GM19468 (cell line): ENCODE data around the gene RAB44.
A peak's percentile ranks its signal among the peaks of the same experiment; 100 is the strongest.

Experiments
- ATAC-seq: cut with Tn5 transposase; IDR thresholded peaks from one replicate; pipeline ENCODE4 v1.9.1; 2021; ENCODE audit warnings: mild to moderate bottlenecking, moderate library complexity, moderate number of reproducible peaks; ENCODE audit not compliant: unreplicated experiment; ENCODE audit errors: extremely low read depth

The RAB44 gene

DNA sequence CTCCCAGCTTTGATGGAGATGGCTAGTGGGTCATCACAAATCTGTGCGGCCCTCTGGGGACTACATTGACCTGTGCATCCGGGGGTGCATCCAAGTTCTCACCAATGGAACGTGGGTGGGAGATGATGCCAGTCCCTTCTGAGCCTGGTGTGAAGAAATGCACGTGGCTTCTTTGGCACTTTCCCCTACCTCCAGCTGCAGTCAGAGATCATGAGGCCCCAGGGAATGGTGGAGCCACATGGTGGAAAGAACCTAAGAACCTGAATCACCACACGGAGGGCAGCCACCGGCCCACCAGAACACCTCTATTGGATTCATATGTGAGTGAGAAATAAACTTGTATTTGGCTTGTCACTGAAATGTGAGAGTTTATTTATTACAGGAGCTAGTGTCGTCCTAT lies 29.0 kb upstream of the RAB44 start:
- ATAC-seq = no peak

DNA sequence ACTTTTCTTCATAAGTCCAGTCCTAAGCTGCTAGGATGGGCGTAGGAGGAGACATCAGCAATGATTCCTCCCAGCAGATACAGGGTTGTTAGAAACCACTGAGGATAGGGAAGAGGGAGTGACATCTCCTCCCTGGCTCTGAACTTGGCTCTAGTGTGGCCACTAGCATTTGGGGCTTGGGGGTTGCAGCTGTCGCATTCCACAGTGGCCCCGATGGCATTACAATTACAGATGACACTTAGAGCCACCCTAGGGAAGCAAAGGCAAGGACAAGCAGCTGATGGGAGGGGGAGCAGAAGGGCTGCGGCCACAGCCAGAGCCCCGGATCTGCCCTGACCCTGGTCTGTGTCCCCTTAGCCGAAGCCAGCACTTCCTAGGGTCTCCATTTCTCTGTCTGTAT lies 28.6 kb upstream of the RAB44 start:
- no peak for ATAC-seq

DNA sequence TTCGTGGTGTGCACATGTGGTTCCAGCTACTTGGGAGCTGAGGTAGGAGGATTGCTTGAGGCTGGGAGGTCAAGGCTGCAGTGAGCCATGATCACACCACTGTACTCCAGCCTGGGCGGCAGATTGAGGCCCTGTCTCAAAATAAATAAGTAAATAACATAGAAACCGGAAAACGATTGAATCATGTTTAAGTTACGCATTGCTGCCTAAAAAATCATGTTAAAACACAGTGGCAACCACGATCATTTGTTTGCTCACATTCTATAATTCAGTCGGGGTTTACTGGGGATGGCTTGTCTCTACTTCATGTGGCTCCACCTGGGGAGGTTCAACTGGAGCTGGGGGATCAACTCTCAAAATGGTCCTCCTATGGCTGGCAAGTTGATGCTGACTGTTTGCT lies 27.4 kb upstream of the RAB44 start:
- ATAC-seq = no peak

DNA sequence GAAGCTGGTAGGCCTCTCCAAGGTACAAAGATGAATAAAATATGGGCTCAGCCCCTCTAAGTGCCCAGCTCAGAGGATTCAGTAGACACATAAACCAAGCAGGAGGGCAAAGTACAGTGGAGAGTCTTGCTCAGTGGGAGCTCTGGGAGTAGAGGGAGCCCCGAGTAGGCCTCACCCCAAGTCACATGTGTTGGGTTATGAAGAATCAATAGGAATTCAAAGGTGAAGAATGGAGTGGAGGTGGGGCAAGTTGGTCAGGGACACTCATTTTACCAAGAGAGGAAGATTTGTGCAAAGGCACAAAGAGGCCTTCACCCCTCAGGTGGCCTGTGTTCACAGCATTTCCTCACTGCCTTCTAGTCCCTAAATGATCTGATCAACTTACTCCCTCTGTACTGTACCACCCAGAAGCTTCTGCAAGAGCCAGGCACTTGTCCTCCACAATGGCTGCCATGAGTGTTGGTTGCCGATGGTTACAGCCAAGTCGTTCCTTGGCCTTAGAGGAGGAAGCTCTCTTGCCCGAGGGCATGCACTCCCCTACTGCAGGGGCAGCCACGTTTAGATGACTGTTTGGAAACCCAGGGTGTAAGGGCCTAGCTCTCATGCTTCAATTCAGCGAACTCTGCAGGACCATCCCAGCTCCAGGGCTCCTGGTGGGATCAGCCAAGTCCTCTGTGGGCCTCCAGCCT lies 25.8 kb upstream of the RAB44 start:
- ATAC-seq = no peak

DNA sequence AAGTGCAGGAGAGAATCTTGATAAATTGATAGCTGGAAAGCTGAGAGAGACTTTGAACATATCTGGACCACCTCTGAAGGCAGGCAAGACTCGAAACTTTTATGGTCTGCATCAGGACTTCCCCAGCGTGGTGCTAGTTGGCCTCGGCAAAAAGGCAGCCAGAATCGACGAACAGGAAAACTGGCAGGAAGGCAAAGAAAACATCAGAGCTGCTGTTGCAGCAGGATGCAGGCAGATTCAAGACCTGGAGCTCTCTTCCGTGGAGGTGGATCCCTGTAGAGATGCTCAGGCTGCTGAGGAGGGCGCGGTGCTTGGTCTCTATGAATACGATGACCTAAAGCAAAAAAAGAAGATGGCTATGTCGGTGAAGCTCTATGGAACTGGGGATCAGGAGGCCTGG lies 23.7 kb upstream of the RAB44 start:
- no peak for ATAC-seq

DNA sequence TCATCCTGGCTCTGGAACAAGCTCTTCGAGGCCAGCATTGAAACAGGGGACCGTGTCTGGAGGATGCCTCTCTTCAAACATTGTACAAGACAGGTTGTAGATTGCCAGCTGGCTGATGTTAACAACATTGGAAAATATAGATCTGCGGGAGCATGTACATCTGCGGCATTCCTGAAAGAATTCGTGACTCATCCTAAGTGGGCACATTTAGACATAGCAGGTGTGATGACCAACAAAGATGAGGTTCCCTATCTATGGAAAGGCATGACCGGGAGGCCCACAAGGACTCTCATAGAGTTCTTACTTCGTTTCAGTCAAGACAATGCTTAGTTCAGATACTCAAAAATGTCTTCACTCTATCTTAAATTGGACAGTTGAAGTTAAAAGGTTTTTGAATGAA lies 22.7 kb upstream of the RAB44 start:
- ATAC-seq = no peak

DNA sequence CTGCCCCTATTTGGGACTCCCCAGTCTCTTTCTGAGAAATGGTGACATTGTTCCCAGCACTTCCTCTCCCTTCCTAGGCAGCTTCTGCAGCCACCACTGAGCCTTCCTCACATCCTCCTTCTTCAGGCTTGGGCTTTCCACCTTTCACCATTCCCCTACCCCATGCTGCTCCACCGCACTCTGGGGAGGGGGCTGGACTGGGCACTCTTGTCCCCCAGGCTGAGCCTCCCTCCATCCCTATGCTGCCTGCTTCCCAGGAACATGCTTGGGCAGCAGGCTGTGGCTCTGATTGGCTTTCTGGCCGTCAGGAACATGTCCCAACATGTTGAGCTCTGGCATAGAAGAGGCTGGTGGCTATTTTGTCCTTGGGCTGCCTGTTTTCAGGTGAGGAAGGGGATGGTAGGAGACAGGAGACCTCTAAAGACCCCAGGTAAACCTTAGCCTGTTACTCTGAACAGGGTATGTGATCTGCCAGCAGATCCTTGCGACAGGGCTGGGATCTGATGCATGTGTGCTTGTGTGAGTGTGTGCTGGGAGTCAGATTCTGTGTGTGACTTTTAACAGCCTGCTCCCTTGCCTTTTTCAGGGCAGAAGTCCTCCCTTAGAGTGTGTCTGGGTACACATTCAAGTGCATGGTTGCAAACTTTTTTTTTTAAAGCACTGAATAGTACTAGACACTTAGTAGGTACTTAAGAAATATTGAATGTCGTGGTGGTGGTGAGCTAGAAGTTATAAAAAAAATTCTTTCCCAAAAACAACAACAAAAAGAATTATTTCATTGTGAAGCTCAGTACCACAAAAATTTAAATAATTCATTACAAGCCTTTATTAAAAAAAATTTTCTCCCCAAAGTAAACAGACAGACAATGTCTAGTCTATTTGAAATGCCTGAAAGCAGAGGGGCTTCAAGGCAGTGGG lies 21.2 kb upstream of the RAB44 start:
- no peak for ATAC-seq

DNA sequence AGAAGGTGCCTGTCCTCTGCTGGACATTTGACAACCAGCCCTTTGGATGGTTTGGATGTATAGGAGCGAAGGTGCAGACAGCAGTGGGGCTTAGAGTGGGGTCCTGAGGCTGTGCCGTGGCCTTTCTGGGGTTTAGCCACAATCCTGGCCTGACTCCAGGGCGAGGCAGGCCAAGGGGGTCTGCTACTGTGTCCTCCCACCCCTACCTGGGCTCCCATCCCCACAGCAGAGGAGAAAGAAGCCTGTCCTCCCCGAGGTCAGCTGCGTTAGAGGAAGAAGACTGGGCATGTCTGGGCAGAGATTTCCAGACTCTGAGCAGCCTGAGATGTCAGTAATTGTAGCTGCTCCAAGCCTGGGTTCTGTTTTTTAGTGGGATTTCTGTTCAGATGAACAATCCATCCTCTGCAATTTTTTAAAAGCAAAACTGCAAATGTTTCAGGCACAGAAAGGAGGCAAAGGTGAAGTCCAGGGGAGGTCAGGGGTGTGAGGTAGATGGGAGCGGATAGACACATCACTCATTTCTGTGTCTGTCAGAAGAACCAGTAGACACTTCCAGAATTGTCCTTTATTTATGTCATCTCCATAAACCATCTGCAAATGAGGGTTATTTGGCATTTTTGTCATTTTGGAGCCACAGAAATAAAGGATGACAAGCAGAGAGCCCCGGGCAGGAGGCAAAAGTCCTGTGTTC lies 20.4 kb upstream of the RAB44 start:
- ATAC-seq = no peak

DNA sequence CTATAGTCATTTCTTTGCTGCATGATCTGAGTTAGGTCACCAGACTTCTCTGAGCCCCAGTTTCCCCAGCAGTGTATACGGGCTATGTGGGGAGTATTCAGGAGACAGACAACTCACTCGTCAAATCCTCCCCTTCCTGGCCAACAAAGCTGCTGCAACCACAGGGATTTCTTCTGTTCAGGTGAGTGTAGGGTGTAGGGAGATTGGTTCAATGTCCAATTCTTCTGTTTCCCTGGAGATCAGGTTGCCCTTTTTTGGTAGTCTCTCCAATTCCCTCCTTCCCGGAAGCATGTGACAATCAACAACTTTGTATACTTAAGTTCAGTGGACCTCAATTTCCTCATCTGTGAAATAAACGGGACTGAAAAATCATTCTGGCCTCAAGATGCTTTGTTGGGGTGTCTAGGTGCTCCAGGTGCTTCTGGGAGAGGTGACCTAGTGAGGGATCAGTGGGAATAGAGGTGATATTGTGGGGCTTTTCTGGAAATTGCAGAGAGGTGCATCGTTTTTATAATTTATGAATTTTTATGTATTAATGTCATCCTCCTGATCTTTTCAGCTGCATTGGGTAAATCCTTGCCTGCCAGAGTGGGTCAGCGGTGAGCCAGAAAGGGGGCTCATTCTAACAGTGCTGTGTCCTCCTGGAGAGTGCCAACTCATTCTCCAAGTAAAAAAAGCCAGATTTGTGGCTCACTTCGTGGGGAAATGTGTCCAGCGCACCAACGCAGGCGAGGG lies 19.7 kb upstream of the RAB44 start:
- ATAC-seq = no peak

DNA sequence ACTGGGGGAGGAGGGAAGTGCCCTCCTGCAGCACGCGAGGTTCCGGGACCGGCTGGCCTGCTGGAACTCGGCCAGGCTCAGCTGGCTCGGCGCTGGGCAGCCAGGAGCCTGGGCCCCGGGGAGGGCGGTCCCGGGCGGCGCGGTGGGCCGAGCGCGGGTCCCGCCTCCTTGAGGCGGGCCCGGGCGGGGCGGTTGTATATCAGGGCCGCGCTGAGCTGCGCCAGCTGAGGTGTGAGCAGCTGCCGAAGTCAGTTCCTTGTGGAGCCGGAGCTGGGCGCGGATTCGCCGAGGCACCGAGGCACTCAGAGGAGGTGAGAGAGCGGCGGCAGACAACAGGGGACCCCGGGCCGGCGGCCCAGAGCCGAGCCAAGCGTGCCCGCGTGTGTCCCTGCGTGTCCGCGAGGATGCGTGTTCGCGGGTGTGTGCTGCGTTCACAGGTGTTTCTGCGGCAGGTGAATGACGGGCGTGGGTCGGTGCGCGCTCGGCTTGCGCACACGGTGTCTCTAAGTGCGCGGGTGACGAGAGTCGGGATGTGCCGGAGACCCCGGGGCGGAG lies 19.1 kb upstream of the RAB44 start, which contains the start of gene CDKN1A:
TSS of gene CDKN1A (plus strand) at position 227 of the 555 bp plus-strand sequence. CDS start 5,388 bp downstream, outside the sequence.
- ATAC-seq = peak; percentile 61

DNA sequence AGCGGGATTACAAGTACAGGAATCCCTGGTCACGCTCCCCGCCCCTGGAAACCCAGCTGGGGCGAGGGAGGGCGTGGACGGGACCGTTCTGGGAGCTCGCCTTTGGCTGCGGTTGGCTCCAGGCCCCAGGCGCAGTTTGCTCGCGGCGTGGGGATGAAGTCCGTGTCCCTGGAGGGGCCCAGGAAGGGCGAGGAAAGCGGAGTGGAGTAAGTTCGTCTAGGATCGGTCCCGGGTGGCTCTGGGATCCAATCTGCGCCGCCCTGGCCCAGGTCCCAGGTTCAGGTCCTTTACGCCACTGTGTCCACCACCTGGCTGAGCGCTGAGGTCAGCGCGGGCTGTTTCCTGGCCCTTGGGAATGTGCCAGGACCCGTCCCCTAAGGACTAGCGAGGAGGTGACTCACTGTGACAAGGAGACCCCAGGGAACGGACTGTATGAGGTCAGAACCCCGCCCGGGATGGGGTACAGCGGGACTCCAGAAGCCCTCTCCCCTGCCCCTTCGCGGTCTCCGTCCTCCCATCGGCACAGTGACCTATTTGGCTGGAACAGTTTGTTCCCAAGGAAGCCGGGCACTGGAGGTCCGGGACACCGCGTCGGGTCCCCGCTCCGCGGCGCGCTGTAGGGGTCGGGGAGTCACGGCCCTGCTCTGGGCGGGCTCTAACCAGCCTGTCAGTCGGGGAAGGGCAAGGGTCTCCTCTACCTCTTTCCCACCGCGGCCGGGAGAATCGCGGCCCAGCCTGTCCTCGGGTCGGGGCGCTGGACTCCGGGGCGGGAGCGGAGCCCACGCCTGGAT lies 18.4 kb upstream of the RAB44 start:
- no peak for ATAC-seq

DNA sequence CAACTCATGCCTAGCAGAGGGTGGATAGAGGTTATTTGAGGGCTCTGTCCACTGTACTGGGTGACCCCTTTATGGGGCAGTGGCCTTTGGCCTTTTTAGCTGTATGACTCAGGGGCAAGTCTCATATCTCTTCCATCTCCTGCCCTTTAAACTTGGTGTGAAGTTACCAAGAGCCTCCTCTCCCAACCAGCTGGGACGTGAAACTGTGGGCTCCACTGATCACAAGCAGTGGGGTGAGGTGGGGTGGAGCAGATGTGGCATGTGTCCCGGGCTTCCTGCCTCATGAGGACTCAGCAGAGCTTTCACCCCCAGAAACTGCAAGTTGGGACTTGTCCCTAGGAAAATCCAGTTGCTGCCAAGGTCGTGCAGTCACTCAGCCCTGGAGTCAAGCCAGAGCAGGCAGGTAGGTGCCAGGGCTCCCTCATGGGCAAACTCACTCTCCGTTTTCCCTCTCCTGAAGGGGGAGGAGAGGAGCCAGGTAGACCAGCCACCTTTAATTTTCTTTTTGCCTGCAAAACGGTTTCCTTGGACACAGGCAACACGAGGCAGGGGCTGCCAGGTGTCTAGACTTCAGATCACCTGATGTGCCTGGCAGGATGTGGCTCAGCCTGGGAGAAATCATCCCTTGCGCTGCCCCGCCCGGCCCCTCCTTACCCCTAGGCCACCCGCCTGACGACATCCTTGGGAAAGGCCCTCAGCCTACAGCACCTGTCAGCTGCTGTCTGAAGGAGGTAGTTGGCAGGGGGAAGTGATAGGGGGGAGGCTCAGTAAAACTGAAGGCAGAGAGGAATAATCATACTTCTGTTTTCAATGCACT lies 15.1 kb upstream of the RAB44 start:
- ATAC-seq = no peak

DNA sequence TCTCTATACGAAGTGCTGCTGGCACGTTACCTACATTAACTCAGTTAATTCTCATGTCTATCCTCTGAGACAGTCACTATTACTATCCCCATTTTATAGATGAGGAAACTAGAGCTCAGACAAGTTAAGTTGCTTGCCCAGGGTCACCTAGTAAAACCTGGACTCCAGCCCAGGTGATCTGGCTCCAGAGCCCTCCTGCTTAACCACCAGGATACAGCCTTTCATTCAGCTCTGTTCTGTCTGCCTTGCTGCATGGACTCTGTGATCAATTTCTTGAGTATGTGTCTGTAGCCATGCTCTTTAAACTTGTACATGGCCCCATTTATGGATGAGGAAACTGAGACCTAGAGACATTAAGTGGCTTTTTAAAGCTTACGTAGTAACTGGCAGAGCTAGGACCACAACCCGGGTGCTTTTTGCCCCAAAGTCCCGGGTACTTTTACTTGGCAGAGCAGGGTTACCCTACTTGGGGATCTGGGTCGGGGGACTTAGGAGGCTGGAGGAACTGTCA lies 14.4 kb upstream of the RAB44 start:
- ATAC-seq = no peak

DNA sequence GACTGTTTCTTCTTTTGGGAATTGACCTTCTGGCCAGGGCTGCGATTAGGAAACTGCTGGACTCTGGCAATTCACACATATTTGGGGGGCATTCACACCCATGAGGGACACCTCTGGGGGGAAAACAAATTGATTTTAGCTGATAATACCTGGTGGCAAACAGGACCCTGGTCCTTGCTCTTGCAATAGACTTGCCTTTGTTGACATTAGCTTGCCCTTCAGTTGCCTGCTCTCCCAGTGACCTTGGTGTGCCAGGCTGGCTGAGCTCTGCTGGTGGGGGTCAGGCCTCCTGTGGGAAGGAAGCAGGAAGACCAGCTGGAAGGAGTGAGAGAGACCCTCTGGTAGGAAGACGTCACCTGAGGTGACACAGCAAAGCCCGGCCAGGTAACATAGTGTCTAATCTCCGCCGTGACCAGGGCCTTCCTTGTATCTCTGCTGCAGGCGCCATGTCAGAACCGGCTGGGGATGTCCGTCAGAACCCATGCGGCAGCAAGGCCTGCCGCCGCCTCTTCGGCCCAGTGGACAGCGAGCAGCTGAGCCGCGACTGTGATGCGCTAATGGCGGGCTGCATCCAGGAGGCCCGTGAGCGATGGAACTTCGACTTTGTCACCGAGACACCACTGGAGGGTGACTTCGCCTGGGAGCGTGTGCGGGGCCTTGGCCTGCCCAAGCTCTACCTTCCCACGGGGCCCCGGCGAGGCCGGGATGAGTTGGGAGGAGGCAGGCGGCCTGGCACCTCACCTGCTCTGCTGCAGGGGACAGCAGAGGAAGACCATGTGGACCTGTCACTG lies 13.8 kb upstream of the RAB44 start:
- ATAC-seq = no peak

DNA sequence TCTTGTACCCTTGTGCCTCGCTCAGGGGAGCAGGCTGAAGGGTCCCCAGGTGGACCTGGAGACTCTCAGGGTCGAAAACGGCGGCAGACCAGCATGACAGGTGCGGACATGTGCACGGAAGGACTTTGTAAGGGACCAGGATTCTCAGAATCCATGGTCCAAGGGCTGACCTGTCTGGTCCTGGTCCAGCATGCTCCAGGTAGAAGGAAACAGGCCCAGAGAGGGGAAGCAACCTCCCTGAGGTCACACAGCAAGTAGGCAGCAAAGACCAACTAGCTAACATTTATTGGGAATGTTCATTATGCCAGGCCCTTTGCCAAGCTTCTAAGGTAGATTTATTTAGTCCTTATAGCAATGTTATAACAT lies 13.2 kb upstream of the RAB44 start:
- ATAC-seq = no peak

DNA sequence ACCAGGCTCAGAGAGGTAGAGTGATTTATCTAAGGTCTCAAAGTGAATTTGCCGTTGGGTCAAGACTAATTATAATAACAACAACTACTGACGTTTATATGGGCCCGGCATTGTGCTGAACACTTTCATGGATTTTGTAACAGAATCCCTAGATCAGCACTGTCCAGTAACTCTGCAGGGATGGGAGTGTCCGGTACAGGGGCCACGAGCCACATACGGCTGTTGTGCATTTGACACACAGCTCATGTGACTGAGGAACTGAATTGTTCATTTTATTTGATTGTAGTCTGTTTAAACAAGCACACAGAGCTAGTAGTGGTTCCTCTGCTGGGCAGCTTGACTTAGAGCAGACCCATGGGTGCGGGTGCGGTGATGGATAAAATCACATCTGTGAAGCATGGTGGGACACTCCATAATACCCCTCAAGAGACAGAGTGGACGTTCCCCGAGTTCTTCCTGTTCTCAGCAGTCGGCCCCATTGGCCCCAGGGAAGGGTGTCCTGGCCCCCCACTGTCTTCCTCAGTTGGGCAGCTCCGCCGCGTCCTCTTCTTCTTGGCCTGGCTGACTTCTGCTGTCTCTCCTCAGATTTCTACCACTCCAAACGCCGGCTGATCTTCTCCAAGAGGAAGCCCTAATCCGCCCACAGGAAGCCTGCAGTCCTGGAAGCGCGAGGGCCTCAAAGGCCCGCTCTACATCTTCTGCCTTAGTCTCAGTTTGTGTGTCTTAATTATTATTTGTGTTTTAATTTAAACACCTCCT lies 12.3 kb upstream of the RAB44 start:
- no peak for ATAC-seq
